GM18505 (cell line): Measurements from ENCODE around the gene ANKRD11.
"Not testable (repeated sequence)": the region's sequence is repeated elsewhere in the genome, so short reads cannot be mapped to it uniquely, and the experiment has no call there.

Source experiments
- ATAC-seq: cut with Tn5 transposase; IDR thresholded peaks from one replicate; pipeline ENCODE4 v1.9.1; 2021; ENCODE audit not compliant: unreplicated experiment
- POLR2A ChIP-seq: IDR thresholded peaks from 4 replicates; pipeline ENCODE4 v1.6.1; 2011; ENCODE audit warnings: borderline replicate concordance; ENCODE audit not compliant: insufficient read depth, insufficient read length; ENCODE audit errors: extremely low read depth

Gene ANKRD11

DNA sequence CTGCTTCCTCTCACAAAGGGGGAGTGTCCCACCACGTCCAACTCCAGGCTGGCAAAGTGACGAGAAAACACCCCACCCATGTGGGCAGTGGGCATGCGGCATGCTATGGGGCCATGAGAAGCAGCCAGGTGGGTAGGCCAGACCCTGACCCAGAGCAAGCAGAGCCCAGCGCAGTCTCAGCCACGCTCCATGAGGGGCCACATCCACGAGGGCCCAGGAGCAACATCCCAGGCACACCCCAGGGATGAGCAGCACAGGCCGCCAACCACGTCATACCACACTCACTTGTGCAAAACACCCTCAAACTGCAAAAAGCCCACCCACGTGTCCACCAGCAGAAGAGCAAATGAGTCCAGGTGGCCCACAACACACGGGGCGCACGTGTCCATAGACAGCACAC, 155.9 kb downstream of the ANKRD11 start:
- TF ChIP-seq POLR2A = no peak
- no peak for ATAC-seq

DNA sequence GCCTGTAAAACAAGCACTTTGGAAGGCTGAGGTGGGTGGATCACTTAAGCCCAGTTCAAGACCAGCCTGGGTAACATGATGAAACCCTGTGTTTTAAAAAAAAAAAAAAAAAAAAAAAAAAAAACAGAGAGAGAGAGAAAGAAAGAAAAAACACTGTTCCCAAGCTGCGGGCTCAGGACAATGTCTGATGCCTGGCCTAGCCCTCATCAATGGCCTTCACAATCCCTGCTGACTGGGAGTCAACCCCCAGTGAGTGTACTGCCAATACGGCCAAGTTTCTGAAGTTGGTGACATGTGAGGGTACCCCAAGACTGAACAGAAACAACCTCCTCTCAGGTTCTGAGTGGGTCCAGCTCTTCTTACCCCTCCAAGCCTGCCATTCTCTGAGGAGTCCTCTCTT, 156.3 kb downstream of the ANKRD11 start:
- no peak for TF ChIP-seq POLR2A
- no peak for ATAC-seq

DNA sequence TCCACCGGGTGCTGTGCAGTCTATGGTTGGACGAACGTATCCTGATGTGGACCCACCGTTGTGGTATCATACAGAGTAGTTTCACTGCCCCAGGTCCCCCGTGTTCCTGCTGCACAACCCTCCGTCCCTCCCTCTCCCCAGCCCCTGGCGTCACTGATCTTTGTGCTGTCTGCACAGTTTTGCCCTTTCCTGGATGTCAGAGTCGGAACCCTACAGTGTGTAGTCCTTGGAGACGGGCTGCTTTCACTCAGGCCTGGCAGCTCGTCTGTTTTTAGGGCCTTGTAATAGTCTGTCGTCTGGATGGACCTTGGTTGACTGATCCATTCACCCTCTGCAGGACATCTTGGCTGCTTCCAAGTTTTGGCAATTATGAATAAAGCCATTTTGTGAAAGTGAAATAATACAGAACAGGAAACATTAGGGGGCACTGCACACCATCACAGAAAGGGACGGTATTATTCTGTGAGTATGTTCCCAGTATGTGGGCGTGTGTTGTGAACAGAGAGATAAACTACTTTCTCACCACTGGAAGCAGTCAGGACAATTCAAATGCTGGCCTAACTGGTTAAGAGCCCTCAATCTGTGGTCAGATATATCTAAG, 156.9 kb downstream of the ANKRD11 start:
- not testable (repeated sequence) for ATAC-seq

DNA sequence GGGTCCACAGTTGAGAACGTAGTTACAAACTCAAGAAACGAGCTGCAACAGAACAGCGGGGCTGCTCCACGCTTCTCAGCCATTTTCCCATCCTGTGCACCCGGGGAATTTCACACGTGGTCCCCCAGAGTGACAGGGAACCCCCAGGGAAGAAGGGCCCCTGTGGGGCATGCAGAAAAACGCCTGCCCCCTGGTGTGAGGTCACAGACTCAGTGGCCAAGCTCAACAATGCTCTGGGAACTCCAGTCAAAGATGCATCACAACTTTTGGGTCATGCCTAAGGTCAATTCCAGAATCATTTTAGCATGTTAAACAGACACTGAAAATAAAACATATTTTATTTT, 157.5 kb downstream of the ANKRD11 start:
- no peak for TF ChIP-seq POLR2A
- no peak for ATAC-seq

DNA sequence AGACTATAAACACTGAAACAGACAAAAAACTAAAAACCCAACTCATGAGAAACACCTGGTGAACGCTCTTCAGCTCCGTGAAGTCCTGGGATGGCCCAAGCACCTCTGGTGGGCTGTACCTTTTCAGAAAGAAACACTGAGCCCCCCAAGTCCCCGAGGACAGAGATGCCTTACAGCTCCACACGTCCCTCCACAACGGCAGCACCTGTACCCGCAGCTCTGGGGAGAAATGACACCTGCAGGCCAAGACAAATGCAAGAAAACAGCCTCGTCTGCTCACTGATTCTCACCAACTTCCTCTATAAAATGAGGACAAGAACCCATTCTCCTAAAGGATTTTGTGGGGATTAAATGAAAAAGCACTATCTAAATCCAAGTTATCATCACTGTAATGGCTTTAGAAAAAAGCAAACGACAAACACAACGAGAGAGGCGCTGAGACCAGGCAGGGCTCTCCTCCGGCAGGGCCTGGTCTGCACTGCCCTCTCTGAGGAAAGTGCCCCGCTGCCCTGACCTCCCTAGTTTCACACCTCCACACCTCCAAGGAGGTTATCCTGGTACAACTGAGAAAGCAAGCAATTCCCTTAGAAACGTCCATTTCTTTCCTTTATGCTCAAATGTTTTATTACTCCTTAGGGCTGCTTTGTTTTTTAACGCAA, 158.0 kb downstream of the ANKRD11 start:
- ATAC-seq = no peak
- no peak for TF ChIP-seq POLR2A

DNA sequence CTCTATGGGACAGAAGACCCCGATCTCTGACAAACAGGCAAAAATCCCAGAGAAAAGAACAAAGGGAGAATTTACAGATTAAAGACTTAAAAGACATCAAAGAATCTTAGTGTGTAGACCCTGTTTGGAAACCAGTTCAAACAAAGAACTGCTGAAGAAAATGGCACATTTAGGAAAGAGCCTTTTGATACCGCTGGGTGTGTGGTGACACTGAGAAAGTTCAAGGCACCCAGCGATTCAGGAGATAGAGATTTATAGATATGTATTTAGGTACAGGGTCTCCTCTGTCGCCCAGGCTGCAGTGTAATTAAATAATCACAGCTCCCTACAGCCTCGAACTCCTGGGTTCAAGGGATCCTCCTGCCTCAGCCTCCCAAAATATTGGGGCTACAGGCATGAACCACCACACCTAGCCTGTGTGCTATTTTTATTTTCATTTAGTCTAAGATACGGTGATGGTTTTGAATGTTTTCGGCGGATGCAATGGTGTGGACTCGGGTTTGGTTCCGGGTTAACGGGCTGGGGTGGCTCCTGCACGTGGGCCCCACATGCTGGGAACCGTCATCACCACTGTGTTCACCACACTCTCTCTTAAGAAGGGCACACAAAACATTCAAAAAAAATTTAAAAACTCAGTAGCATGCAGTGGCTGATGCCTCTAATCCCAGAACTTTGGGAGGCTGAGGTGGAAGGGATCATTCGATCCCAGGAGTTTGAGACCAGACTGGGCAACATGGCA, 158.8 kb downstream of the ANKRD11 start:
- TF ChIP-seq POLR2A = no peak
- no peak for ATAC-seq

DNA sequence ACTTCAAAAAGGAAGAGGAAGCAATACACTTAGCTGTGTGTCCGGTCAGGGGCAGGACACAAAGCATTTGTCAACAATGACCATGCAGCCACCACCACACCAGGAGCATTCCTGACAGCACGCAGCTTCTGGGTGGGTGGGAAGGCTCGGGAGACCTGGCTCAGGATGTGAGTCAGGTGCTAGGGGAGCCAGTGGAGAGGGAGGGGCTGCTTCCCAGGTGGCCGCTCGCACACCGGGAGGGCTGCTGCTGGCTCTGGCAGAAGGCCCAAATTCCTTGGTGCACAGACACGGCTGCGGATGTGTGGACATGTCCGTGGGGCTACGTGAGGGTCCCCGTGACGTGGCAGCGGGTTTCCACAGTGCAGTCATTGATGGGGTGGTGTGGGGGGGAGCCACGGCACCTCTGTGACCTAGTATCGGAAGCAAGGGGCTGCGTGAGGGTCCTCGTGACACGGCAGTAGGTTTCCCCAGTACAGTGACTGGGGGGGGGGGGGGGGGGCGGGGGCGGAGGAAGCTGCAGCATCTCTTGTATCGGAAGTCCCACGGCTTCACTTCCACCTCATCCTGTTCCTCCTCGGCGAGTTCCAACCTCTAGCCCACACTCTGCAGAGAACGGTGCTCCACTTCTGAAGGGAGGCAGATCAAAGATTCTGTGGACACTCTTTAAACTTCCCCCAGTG, 160.0 kb downstream of the ANKRD11 start:
- no peak for ATAC-seq
- no peak for TF ChIP-seq POLR2A

DNA sequence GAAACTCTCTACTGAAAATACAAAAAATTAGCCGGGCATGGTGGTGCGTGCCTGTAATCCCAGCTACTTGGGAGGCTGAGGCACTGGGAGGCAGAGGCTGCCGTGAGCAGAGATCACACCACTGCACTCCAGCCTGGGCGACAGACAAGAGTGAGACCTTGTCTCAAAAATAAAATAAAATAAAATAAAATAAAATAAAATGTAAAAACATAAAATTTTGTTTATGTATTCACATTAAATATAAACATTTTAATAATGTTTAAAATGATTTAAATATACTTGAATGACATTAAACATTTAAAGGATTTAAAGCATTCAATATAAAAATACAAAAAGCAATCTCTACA, 160.6 kb downstream of the ANKRD11 start:
- ATAC-seq = not testable (repeated sequence)

DNA sequence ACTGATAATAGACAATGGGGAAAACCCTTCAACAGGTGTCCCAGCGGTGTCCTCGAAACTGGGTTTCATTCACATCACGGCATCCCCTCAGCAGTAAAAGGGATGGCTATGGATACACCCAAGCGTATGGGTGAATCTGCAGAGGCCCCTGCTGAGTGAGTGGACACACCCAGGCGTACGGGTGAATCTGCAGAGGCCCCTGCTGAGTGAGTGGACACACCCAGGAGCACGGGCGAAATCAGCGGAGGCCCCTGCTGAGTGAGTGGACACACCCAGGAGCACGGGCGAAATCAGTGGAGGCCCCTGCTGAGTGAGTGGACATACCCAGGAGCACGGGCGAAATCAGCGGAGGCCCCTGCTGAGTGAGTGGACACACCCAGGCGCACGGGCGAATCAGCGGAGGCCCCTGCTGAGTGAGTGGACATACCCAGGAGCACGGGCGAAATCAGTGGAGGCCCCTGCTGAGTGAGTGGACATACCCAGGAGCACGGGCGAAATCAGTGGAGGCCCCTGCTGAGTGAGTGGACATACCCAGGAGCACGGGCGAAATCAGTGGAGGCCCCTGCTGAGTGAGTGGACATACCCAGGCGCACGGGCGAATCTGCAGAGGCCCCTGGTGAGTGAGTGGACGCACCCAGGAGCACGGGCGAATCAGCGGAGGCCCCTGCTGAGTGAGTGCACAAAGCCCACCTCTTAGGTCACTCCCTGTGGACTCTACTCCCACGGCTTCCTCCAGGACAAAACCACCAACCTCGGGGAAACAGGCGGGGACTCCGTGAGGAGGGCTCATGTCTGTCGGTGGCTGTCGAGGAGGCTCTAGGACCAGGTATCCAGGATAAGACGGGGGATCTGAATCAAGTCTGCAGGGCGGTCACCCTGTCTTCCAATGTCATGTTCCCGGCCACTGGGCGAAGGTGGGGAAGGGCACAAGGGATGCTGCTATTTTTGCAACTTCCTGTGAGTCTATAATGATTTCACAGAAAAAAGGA, 161.7 kb downstream of the ANKRD11 start:
- not testable (repeated sequence) for ATAC-seq

DNA sequence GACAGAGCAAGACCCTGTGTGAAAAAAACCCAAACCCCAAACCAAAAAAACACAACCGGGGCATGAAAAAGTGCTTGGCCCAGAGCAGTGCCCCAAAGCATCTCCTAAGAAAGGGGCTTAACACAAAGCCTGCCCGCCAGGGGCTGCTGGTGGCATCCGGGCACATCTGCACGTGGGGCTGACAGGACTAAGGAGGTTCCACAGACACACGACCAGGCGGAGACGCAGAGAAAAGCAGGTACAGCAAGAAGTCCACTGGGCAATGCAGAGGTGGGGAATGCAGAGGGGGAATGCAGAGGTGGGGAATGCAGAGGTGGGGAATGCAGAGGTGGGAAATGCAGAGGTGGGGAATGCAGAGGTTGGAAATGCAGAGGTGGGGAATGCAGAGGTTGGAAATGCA, 163.6 kb downstream of the ANKRD11 start:
- no peak for TF ChIP-seq POLR2A
- no peak for ATAC-seq

DNA sequence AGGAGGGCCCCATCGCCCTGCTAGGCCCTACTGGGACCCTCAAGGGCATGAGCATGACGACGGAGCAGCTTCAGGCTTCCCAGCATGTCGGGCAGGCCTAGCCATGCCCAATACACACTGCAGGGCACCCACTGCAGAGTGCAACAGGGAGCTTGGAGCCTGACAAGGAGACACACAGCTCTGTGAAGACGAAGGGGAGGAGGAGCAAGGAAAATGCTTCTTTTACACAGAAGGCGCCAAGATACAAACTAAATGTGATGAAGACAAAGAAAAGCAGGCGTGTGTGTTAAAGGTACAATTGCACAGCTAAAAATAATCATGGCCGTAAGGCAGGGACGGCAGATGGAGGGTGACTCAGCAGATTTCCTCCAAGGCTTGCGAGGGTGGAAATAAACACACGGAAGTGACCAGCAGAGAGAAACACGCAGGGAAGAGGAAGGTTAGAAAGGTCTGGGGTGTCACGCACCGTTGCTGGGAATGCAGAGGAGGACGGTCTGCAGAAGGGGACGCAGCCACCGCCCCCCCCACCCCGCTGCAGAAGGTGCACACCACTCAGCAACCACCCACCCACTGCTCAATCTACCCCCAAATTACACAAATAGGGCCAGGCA, 164.4 kb downstream of the ANKRD11 start:
- no peak for ATAC-seq
- TF ChIP-seq POLR2A = no peak

DNA sequence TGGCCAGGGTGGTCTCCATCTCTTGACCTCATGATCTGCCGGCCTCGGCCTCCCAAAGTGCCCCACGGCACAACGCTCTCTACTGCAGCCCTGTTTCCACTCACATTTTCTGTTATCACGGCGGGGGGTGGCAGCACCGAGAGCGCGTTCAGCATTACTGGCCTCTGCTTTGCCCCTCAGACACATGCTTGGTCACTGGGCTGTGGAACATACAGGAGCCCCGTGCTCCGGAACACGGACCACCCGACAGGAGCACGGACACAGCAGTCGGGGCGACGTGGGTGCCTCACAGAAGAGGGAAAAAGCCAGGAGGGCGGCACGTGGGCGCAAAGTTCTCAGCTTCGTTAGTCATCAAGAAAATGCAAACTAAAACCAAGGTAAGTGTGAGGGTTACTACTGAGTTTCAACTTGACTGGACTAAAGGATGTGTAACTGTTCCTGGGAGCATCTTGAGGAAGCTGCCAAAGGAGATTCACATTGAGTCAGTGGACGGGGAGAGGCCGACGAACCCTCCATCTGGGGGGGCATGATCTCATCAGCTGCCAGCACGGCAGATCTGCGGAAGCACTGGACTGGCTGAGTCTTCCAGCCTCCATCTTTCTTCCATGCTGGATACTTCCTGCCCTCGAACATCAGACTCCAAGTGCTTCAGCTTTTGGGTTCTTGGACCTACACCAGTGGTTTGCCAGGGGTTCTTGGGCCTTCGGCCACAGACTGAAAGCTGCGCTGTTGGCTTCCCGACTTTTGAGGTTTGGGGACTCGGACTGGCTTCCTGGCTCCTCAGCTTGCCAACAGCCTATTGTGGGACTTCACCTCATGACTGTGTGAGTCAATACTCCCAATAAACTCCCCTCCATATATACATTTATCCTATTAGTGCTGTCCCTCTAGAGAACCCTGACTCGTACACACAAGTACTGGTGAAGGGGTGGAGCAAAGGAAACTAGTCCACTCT, 166.0 kb downstream of the ANKRD11 start:
- TF ChIP-seq POLR2A = no peak

More for the DNA sequence above, 166.0 kb downstream of the ANKRD11 start:
- ATAC-seq = no peak
